Tibial nerve (tissue), 4 donors: ENCODE data around the gene UXS1.

Source experiments
- EP300 ChIP-seq, 2 donors: sonication (generic); formaldehyde crosslinking; IDR thresholded peaks; one replicate each; pipeline ENCODE4 v1.6.1; 2017; ENCODE audit warnings: antibody characterized with exemption in 2 of 2, mild to moderate bottlenecking in 1 of 2
- POLR2A ChIP-seq, 2 donors: fragments of 450-650 bp; IDR thresholded peaks; one replicate each; pipeline ENCODE4 v1.6.1; 2017; ENCODE audit warnings: antibody characterized with exemption in 2 of 2, mild to moderate bottlenecking in 2 of 2, moderate library complexity in 2 of 2
- TF ChIP-seq, protein P1 (sequence below), 5 experiments: fragments of 200-600 bp in 3 of 5; fragments of 450-650 bp in 2 of 5; sonication (generic) in 3 of 5; IDR thresholded peaks; one replicate each; pipeline ENCODE4 v1.5.1; 2016 to 2019; ENCODE audit warnings: antibody characterized with exemption in 5 of 5, mild to moderate bottlenecking in 3 of 5, moderate library complexity in 2 of 5

DNA sequence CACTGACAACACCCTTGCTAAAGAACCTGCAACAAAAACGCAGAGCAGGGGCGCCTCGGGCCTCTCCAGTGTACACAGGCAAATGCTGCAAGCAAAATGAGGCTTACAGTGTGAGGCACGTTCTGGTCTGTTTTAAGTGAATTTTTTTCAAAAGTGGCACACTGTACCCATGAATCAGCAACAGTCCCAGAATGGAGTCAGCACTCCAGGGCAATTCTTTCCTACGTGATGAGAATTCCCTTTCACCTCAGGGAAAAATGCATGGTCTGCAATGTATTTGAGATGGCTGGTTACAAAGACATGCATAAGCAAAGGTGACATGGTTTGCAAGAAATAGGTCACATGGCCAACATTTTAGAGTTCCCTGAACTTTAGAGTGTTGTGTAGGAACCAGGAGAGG lies 94.4 kb downstream of the UXS1 start:
- TF ChIP-seq, protein P1, sequence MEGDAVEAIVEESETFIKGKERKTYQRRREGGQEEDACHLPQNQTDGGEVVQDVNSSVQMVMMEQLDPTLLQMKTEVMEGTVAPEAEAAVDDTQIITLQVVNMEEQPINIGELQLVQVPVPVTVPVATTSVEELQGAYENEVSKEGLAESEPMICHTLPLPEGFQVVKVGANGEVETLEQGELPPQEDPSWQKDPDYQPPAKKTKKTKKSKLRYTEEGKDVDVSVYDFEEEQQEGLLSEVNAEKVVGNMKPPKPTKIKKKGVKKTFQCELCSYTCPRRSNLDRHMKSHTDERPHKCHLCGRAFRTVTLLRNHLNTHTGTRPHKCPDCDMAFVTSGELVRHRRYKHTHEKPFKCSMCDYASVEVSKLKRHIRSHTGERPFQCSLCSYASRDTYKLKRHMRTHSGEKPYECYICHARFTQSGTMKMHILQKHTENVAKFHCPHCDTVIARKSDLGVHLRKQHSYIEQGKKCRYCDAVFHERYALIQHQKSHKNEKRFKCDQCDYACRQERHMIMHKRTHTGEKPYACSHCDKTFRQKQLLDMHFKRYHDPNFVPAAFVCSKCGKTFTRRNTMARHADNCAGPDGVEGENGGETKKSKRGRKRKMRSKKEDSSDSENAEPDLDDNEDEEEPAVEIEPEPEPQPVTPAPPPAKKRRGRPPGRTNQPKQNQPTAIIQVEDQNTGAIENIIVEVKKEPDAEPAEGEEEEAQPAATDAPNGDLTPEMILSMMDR (IDR thresholded peaks at IDR 0.05), result no peak
- TF ChIP-seq POLR2A (IDR thresholded peaks at IDR 0.05) (no peak), EP300 (IDR thresholded peaks at IDR 0.05) (no peak)
